Measurements from ENCODE around the gene RBPJ.

DNA sequence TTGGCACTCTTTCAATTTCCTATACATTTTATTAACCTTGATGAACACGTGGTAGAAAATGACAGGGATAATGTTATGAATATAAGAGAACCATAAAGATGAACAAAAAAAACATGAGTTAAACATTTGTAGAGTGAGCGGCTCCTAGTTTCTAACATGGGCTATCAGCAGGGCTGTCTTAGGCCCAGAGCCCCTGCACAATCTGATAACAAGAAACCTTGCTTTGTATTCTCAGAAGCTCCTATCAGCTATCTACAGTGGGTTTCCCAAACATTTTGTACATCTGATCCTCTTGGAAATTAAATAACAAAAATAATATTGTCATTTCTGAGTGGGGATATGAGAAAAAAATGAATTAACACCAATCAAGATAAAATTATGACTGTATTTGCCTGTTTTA is 10.6 kb upstream of the RBPJ start:
- TF ChIP-seq, protein P1, sequence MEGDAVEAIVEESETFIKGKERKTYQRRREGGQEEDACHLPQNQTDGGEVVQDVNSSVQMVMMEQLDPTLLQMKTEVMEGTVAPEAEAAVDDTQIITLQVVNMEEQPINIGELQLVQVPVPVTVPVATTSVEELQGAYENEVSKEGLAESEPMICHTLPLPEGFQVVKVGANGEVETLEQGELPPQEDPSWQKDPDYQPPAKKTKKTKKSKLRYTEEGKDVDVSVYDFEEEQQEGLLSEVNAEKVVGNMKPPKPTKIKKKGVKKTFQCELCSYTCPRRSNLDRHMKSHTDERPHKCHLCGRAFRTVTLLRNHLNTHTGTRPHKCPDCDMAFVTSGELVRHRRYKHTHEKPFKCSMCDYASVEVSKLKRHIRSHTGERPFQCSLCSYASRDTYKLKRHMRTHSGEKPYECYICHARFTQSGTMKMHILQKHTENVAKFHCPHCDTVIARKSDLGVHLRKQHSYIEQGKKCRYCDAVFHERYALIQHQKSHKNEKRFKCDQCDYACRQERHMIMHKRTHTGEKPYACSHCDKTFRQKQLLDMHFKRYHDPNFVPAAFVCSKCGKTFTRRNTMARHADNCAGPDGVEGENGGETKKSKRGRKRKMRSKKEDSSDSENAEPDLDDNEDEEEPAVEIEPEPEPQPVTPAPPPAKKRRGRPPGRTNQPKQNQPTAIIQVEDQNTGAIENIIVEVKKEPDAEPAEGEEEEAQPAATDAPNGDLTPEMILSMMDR (IDR thresholded peaks at IDR 0.05): no peak
- no peak for TF ChIP-seq POLR2A (IDR thresholded peaks at IDR 0.05)
